Eye (tissue), 1 donor: ENCODE measurements around the gene OOSP2.
"Not testable (repeated sequence)": the region's sequence is repeated elsewhere in the genome, so short reads cannot be mapped to it uniquely, and the experiment has no call there.

ENCODE experiments used
- DNase-seq: peaks from one replicate; pipeline ENCODE4 v3.0.0-alpha.2; 2015

The OOSP2 gene, protein sequence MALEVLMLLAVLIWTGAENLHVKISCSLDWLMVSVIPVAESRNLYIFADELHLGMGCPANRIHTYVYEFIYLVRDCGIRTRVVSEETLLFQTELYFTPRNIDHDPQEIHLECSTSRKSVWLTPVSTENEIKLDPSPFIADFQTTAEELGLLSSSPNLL

DNA sequence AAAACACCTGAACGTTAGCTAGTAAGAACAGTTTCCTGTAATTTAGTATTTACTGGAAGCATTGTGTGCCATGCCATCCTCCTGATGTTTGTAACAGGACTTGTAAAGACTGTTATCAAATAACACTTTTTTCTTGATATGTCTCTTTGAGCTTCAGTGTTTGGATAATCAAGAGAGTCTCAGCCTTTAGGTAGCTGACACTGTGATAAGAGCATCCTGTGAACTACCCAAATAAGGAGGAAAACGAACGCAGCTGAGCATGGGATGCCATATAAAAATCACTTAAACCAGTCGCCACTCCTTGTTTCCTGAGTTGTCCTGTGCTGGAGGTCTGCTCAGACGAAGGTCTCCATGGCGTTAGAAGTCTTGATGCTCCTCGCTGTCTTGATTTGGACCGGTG lies at the start of gene OOSP2:
Gene OOSP2 (plus strand): TSS at position 301 of the 400 bp plus-strand sequence. CDS start 51 bp downstream, at position 352.
- DNase-seq: no peak

DNA sequence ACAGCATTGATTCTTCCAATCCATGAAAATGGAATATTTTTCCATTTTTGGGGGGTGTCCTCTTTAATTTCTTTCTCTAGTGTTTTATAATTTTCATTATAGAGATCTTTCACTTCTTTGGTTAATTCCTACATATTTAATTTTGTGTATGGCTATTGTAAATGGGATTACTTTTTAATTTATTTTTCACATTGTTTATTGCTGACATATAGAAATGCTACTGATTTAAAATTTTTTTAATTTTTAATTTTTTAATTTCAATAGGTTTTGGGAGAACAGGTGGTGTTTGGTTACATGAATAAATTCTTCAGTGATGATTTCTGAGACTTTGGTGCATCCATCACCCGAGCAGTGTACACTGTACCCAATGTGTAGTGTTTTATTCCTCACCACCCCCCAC lies 49.8 kb upstream of the OOSP2 start:
- no peak for DNase-seq

DNA sequence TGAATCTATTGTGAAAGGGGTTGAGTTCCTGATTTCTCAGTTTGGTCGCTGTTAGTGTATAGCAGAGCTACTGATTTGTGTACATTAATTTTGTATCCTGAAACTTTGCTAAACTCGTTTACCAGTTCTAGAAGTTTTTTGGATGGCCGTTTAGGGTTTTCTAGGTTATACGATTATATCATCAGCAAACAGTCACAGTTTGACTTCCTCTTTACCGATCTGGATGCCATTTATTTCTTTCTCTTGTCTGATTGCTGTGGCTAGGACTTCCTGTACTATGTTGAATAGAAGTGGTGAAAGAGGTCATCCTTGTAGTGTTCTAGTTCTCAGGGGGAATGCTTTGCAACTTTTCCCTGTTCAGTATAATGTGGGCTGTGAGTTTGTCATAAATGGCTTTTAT lies 47.8 kb upstream of the OOSP2 start:
- DNase-seq: no peak

DNA sequence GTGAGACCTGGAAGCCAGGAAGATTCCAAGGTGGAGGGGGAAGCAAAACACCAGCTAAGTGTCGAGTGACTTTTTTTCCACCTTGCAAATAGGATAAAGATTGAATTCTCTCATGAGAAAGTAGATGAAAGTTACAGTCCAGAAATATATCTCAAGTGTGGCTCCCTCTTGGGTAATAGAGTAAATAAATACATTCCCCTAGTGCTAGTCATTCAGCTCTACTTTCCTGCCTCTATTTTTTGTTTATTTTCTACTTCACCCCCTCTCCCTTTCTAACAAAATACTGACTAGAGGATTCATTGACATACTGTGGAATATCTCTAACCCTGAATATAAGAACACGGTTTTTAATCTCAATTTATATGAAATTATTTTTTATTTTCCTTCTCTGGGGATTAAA lies 42.4 kb upstream of the OOSP2 start:
- no peak for DNase-seq

DNA sequence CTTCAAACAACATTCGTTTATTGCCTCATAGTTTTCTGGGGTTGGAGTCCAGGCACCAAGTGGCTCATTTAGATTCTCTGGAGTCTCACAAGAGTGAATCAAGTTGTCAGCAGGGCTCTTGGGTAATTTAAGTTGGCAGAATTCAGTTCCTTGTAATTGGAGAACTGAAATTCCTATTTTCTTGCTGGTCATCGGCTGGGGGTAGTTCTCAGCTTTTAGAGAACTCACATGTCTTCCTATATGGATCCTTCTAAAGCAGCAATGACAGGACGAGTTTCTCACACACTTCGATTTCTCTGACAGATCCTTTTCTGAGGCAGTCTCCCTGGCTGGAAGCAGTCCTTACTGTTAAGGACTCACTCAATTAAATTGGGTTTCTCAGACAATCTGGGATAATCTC lies 40.5 kb upstream of the OOSP2 start:
- DNase-seq: peak; percentile 60

DNA sequence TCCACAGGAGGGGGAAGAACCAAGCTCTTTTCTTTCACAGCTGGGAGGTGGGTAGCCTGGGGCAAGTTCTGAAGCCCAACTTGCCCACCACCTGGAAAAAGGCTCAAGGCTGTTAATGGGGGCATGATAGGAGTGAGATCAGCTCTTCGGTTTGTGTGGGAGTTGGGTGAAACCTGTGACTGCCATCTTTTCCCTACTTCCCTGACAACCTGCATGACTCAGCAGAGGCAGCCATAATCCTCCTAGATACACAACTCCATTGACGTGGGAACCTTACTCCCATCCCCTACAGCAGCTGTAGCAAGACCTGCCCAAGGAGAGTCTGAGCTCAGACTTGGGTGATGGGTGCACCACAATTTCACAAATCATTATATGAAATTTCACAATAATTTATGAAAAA lies 36.5 kb upstream of the OOSP2 start:
- no peak for DNase-seq

DNA sequence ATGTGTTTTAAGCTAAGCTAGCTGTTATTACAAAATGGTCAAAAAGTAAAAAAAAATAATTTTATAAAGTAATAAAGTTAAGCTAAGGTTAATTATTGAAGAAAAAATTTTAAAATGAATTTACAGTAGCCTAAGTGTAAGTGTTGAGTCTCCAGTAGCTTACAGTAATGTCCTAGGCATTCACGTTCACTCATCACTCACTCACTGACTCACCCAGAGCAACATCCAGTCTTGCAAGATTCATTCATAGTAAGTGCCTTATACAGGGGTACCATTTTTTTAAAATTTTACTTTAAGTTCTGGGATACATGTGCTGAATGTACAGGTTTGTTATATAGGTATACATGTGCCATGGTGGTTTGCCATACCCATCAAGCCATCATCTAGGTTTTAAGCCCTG lies 34.8 kb upstream of the OOSP2 start:
- DNase-seq: no peak

DNA sequence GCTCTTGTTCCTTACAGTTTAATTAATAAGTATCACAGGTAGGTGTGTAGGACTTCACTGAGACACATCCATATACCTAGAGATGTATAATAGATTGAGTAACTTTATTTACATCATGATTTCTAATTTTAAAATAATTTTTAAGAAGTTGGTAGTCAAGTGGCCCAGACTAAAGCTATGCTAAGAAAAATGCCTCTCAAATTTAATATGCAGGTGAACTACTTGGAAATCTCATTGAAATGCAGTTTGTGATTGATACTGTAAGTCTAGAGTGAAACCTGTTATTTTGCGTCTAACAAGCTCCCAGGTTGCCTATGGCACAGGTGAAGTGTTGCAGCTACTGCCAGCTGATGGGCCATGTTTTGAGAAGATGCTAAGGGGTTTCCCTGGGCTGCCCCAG lies 23.3 kb upstream of the OOSP2 start, which contains the start of gene OOSP4B:
Gene OOSP4B (plus strand): TSS at position 301 of the 400 bp plus-strand sequence.
- no peak for DNase-seq

DNA sequence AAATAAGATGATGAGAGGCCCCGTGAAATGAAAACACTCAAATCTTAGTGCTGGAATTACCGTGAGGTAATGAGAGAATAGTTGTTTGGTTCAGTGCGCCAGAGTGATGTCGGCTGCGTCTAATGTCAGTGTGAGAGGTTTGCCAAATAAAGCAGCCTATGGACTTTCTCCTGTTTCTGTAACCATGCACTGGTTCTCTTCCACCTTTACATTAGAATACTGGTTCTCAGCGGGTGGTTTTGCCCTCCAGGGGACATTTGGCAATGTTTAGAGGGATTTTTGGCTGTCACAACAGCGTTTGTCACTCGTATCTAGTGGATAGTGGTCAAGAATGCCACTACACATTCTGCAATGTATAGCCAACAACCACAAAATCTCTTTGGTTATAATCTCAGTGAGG lies 22.2 kb upstream of the OOSP2 start:
- DNase-seq: no peak

DNA sequence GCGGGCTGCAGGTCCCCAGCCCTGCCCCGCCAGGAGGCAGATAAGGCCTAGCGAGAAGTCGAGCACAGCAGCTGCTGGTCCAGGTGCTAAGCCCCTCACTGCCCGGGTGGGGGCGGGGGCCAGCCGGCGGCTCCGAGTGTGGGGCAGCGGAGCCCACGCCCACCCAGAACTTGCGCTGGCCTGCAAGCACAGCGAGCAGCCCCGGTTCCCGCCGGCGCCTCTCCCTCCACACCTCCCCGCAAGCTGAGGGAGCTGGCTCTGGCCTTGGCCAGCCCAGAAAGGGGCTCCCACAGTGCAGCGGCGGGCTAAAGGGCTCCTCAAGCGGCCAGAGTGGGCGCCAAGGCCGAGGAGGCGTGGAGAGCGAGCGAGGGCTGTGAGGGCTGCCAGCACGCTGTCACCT lies 19.8 kb upstream of the OOSP2 start:
- not testable (repeated sequence) for DNase-seq

DNA sequence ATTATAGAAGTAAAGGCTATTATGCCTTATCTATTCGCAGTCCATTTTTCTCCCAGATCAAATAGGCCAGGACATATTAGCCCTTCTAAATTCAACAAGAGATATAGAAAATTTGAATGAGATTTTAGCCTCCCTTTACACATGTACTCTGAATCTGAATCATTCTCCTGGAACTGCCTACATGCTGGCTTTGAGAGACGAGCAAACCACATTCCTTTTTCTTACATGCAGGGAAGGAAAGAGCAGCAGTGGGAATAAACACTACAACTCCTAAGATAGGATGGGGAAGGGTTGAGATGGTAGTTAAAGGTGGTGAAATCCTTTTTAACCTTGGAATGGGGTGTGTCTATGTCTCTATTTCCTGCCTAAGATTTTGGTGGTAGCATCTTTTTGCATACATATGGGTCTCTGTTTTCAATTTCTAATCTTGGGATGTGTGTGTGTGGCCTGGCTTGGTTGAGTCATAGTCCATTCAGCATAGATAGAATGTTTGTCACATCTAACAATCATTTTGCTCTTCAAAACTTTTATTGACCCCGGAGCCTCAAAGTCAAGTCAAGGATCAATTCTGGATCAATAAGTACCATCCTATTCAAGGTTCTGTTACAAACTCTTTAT lies 11.1 kb upstream of the OOSP2 start:
- DNase-seq: no peak

DNA sequence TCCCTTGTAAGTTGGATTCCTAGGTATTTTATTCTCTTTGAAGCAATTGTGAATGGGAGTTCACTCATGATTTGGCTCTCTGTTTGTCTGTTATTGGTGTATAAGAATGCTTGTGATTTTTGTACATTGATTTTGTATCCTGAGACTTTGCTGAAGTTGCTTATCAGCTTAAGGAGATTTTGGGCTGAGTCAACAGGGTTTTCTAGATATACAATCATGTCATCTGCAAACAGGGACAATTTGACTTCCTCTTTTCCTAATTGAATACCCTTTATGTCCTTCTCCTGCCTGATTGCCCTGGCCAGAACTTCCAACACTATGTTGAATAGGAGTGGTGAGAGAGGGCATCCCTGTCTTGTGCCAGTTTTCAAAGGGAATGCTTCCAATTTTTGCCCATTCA lies 10.2 kb downstream of the OOSP2 start:
- DNase-seq: not testable (repeated sequence)

DNA sequence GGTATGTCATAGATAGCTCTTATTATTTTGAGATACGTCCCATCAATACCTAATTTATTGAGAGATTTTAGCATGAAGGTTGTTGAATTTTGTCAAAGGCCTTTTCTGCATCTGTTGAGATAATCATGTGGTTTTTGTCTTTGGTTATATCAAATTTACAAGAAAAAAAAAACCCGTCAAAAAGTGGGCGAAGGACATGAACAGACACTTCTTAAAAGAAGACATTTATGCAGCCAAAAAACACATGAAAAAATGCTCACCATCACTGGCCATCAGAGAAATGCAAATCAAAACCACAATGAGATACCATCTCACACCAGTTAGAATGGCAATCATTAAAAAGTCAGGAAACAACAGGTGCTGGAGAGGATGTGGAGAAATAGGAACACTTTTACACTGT lies 10.6 kb downstream of the OOSP2 start:
- DNase-seq: not testable (repeated sequence)

DNA sequence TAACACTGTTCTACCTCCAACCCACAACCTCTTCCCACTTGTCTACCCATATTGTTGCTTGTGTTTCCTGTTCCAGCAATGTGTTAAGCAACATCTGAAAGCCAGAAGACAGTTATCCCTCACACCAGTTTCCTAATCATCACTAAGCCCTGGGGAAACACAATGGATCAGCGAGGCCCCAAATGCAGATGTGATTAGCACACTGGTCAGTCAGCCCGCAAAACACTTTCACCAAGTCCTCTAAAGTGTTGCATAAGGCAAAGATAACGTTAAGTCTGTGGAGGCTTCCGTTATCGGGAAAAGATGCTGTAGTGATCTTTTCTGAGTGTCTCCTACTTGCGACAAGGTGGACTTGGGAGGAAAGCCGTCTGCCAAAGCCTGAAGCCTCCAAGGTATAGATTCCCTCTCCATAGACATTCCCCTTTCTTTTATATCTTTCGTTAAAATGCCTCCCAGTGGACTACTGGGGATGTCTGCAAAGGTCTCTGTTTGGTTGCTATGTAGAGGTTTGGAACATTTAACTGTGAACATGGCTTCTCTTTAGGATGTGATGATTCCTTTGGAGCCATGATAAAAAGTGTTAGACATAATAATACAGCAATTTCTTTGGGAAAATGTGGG lies 16.2 kb downstream of the OOSP2 start, which contains the start of gene MS4A3:
Gene MS4A3 (plus strand): TSS at position 317 of the 621 bp plus-strand sequence. CDS start 4,496 bp downstream, outside the sequence.
- DNase-seq: no peak

DNA sequence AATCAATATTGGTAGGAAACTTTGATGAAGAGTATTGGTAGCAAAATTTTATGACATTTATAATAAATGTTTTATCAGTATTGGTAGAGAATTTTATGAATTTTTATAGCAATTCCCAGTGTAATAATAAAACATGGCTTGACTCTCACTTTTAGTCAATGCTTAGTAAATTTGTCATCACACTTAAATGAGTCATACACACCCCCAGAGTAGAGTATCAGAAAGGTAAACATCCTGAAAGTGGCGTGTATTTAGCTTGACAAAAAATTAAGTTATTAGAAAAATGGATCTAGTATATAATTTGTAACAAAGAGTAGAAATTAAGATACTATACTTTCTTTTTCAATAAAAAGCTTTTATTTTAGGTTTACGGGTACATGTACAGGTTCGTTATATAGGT lies 18.8 kb downstream of the OOSP2 start:
- DNase-seq: no peak

DNA sequence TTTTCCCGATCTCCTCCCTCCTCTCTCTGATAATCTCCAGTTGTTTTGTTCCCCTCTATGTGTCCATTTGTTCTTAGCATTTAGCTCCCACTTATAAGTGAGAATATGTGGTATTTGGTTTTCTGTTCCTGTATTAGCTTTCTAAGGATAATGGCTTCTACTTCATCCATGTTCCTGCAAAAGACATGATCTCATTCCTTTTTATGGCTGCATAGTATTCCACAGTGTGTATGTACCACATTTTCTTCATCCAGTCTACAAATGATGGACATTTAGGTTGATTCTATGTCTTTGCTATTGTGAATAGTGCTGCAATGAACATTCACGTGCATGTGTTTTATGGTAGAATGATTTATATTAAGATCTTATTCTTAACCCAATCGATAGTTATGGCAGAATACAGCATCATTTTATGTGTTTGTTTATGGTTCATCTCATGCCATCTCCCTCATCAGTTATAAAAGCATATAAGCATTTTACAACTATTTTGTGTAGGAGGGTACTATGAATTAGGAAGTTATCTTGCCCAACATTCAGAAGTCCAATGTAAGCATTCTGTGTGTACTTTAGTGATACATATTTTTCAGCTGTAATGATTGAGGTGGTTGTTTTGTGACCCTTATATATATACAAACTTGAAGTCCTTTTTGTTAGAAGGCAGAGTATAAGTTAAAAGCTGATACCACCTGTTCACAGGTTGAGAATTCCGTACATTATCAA lies 19.5 kb downstream of the OOSP2 start:
- DNase-seq: no peak

DNA sequence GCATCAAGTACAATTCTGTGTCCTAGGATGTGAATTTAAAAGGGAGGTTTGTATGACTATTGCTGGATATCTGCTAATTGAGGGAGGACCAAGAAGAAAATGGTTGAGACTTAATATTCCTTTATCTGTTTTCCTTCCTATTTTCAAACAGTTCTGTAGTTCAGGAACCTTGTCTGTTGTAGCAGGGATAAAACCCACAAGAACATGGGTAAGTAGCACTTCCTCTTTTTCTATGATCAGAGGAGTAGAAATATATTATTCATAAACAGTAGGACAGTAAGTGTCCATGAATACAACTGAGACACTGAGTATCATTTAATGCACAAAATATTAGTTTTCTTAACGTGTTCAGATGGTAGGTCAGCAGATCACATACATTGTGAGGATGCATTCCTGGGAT lies 23.9 kb downstream of the OOSP2 start:
- DNase-seq: no peak

DNA sequence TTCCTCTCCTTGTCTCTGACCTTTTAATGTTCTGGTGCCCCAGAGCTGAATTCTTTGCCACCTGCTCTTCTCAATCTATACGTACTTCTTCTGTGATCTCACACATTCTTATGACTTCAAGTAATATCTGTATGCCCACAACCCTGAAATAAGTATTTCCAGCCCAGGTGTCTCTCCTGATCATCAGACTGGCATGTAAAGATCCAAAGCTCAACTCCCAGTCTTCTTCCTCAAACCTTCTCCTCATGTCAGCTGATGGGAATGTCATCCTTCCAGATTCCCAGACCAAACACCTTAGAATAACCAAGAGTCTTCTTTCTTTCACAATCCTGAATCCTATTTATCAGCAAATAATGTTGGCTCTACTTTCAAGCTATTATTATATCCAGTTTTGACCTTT lies 25.6 kb downstream of the OOSP2 start:
- no peak for DNase-seq

DNA sequence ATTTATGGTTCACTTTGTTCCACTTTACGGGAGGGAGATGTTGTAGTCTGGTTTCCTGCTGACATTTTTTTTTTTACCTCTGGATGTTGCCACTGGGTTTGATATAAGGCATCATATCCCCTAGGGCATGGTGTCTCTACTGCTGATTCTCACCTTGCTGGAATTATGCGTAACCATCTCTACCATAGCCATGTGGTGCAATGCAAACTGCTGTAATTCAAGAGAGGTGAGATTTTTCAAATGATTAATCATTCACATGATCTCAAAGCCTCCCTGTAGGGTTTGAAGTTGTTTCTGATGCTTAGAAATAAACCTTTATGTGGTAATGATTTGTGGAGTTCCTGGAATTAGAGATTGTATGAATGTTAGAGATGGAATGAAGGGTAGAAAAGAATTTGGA lies 29.2 kb downstream of the OOSP2 start:
- no peak for DNase-seq

DNA sequence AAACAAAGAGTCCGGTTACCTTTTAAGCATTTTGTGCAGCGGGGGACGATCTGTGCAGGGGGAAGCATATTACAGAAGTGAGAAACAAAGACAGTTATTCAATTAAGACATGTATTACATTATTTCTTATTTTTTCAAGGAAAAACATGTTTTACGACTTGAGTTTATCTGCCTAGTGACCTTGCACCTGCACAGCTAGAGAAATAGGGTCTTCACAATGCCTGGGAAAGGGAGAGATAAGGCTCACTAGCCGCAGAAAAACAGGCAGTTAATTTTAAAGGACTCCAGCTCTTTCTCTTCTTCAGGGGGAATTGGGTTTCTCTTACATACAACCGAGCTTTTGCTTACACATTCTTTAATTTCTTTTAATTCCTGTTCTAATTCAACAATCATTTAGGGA lies 31.4 kb downstream of the OOSP2 start:
- DNase-seq: not testable (repeated sequence)

DNA sequence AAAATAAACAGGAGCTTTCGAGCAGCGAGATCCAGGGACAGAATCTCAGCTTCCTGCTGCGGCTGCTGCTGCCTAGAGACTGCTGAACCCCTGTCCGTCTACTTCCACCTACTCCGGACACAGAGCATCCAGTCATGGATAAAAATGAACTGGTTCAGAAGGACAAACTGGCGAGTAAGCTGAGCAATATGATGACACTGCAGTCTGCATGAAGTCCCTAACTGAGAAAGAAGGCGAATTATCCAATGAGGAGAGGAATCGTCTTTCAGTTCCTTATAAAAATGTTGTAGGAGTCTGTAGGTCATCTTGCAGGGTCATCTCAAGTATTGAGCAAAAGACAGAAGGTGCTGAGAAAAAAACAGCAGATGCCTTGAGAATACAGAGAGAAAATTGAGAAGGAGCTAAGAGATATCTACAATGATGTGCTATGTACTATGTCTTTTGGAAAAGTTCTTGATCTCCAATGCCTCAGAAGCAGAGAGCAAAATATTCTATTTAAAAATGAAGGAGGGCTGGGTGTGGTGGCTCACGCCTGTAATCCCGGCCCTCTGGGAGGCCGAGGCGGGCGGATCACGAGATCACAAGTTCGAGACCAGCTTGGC lies 37.1 kb downstream of the OOSP2 start:
- DNase-seq: no peak

DNA sequence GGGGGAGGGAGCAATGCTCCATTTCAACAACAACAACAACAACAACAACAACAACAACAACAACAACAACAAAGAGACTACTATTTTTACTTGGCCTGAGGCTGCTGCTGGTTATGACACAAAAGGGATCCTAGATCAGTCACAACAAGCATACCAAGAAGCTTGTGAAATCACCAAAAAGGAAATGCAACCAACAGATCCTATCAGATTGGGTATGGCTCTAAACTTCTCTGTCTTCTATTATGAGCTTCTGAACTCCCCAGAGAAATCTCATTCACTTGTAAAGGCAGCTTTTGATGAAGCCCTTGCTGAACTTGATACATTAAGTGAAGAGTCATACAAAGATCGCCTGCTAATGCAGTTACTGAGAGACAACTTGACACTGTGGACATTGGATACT lies 37.8 kb downstream of the OOSP2 start:
- no peak for DNase-seq

DNA sequence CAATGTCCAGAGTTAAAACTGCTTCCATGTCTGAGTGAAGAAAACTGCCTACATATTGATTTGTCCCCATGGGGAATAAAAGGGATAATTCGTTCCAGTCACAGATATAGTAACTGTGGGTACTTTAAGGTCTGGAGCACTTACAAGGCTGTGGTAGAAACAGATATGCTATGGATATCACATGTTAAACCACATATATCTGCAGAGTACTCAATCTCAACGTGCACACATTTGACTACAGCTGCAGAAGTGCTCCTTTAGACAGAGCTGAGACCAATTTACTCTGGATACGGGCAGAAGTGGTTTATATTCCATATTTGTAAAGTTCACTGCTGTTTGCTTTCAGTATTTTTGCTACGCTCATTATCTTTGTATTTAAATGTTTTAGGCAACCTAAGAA lies 38.5 kb downstream of the OOSP2 start:
- DNase-seq: no peak
